HUES6 (cell line): ENCODE data around the gene CCNK.

Experiments used
- H3K27ac ChIP-seq: 2 replicates; pipeline ENCODE4 v1.7.0; 2013; ENCODE audit warnings: low read depth, mild to moderate bottlenecking, low read length, inconsistent platforms
- H3K27me3 ChIP-seq: 2 replicates; pipeline ENCODE4 v1.6.1; 2013; ENCODE audit warnings: low read length; ENCODE audit not compliant: control insufficient read depth, insufficient read depth
- H3K36me3 ChIP-seq: 2 replicates; pipeline ENCODE4 v1.6.1; 2013; ENCODE audit warnings: low read length; ENCODE audit not compliant: control insufficient read depth, insufficient read depth
- H3K4me1 ChIP-seq: 2 replicates; pipeline ENCODE4 v1.6.1; 2013; ENCODE audit warnings: low read length; ENCODE audit not compliant: control insufficient read depth, insufficient read depth
- H3K4me3 ChIP-seq: 2 replicates; pipeline ENCODE4 v1.5.1; 2013; ENCODE audit warnings: low read depth, low read length
- H3K9ac ChIP-seq: one replicate; pipeline ENCODE4 v1.6.1; 2013; ENCODE audit warnings: mild to moderate bottlenecking, low read length
- H3K9me3 ChIP-seq: 2 replicates; pipeline ENCODE4 v1.6.1; 2013; ENCODE audit warnings: low read depth, low read length; ENCODE audit not compliant: control insufficient read depth, insufficient read depth

Gene CCNK

DNA sequence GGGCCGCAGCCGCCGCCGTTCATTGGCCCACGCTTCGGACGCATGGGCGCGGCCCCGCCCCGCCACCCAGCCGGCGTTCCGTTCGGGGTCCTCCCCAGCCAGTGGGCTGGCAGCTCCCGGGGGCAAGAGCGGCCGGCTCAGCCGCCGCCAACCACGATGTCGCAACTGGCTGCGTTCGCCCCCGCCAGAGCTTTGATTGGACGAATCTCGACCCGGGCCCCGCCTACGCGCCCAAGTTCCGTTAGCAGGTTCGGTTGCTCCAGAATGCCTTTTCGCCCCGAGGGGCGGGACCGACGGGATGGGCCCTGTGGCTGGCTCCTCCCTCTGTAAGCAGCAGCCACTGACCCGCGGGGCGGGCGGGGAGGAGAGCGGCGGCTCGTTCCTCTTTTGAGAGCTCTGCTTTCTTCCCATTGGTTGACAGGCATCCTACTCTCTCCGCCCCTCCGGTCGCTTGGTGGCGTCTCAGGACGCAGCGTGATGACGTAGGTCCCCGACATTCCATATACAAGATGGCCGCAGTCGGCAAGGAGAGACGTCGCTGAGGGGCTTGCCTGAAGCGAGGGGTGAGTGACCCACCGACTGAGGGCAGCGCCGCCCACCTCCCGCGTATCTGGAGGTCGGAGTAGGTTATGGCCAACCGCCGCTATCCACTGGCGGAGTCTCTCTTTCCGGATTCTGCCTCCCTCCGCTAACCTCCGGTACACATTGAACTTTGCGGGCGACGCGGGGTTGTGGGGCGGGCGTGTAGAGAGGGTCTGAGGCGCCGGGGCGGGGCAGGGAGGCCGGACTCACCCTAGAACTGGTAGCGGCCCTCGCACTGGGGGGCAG lies at the start of gene CCNK:
Gene CCNK (plus strand): TSS at position 493 of the 828 bp plus-strand sequence. CDS start 11,269 bp downstream, outside the sequence.
- H3K36me3 ChIP-seq: no peaks in the 10 kb centered on the region
- H3K4me3 ChIP-seq: peak within 1 kb of the TSS; percentile 98
- peaks cover 15% of the 10 kb centered on the region for H3K4me1 ChIP-seq
- no peaks in the 10 kb centered on the region for H3K9me3 ChIP-seq
- H3K27me3 ChIP-seq: no peaks in the 10 kb centered on the region
- peak within 1 kb of the TSS; percentile 91 for H3K9ac ChIP-seq
- H3K27ac ChIP-seq: peak within 1 kb of the TSS; percentile 86; the same call in 1 of the 2 replicates

DNA sequence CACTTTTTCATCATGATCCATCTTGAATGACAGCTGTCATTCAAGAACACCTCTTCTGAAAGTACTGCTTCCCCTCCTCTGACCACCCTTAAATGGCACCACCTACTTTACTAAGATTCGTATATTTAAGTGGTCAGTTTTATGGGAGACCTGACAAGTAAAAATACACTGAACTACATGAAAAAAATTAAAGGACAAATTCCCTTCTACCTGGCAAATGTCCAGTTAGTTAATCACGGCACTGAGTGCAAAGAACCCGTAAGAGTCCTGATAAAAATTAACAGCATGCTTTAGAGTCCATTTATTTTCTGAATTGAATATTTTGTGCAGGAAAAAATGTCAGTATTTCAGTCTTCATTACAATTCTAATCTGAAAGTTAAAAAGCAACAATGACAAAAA lies 49.2 kb upstream of the CCNK start:
- H3K36me3 ChIP-seq: peaks cover 47% of the 10 kb centered on the region
- H3K9me3 ChIP-seq: peaks cover 8% of the 10 kb centered on the region
- no peak overlapping the region for H3K9ac ChIP-seq
- H3K27me3 ChIP-seq: no peaks in the 10 kb centered on the region
- H3K4me3 ChIP-seq: no peak overlapping the region
- H3K27ac ChIP-seq: no peak overlapping the region
- no peaks in the 10 kb centered on the region; the same call in 1 of the 2 replicates for H3K4me1 ChIP-seq

DNA sequence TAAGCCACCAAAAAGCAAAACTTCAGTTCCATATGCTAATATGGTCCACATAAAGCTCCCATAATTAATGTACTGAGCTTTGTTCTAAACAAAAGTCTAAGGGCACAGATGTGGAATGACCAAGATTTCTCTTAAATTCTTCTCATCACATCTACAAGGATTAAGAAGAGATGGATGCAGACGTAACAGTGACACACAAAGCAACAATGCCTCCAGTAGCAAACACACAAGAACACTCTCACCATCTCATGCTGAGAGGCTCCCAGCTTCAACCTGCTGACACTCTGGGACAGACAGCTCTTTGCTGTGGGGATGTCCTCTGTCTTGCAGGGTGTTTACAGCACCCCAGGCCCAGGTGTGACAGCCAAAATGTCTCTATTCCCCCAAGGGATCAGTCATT lies 48.7 kb upstream of the CCNK start:
- no peaks in the 10 kb centered on the region for H3K27me3 ChIP-seq
- no peak overlapping the region for H3K9ac ChIP-seq
- peaks cover 52% of the 10 kb centered on the region for H3K36me3 ChIP-seq
- no peak overlapping the region for H3K27ac ChIP-seq
- no peaks in the 10 kb centered on the region; the same call in 1 of the 2 replicates for H3K4me1 ChIP-seq
- H3K9me3 ChIP-seq: peaks cover 8% of the 10 kb centered on the region
- H3K4me3 ChIP-seq: no peak overlapping the region

DNA sequence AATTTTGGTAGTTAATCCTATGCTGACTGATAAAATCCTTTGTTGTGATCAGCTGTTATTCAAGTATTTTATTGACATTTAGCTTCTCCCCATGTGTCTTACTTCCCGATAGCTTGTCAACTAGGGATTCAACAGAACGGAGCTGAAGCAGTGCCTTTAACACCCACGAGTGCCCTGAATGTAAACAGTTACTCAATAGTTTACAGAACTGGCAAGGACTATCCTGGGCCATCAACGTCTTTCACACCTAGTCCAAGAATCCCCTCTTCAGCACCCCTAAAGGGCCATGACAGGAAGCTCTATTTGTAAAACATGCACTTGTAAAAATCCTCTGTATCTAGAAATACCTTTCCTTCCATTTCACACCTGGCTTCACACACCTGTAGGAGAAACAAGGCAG lies 45.9 kb upstream of the CCNK start:
- H3K4me3 ChIP-seq: no peak overlapping the region
- H3K9me3 ChIP-seq: no peaks in the 10 kb centered on the region
- H3K27ac ChIP-seq: no peak overlapping the region
- H3K4me1 ChIP-seq: no peaks in the 10 kb centered on the region; the same call in 1 of the 2 replicates
- H3K27me3 ChIP-seq: no peaks in the 10 kb centered on the region
- peaks cover 49% of the 10 kb centered on the region for H3K36me3 ChIP-seq
- H3K9ac ChIP-seq: no peak overlapping the region

DNA sequence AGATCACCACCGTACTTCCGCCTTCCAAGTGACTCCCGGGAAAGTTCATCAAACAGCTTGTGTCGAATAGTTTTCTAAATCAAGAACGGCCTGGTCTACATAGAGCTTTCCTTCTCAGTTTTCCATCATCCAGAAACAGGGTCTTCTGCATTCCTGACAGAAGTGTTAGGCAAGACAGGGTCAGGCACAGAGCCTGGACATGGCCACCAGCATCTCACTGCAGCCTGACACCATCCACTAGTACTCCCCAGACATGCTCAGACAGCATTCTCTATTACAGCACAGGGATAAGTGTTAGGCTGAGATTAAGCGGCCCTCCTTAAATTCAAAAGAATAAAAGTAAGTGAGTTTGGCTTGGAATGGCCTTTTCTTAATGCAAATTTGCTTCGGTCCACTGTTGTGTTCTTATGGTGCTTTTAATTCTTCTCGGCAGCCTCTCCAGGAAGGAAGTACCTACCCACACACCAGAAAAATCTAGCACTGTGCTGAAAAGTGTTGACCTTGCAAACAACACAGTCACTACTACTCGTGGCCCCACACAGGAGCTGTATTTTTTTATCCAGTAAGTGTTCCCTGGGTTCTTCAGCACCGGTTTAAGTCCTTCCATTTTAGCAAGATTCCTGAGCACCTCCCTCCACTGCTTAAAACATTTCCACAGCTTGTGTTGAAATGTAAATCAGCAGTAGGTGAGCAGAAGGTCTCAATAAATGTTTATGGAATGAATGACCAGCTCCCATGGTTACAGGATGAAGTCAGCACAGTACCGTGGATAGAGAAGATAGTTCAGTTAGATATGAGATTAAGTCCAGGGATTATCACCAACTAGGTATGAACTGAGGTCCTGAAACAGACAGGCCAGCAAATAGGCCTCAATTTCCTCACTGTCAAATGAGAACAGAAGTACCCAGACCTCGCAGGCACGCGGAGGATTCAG lies 44.7 kb upstream of the CCNK start:
- Histone ChIP-seq H3K27me3 (no peaks in the 10 kb centered on the region), H3K36me3 (peaks cover 52% of the 10 kb centered on the region), H3K27ac (no peak overlapping the region), H3K9ac (no peak overlapping the region), H3K9me3 (no peaks in the 10 kb centered on the region), H3K4me1 (no peaks in the 10 kb centered on the region; the same call in 1 of the 2 replicates), H3K4me3 (no peak overlapping the region)

DNA sequence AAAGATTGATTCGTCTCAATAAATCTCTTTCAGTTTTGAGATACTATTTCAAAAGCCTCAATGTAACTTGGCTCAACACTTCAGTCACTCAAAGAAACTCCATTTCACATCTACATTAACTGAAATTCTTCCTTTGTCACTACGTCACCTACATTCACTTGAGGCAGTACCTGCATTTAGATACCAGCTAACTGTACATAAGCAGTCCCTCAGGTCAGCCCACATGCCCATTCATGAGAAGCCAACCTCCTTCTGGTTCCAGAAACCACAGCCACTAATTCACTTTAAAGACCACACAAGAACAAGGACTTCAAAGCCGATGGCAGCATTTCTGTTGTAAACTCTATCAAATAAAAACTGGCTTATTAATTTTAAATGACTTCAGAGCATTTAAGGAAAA lies 43.5 kb upstream of the CCNK start:
- Histone ChIP-seq H3K36me3 (peaks cover 52% of the 10 kb centered on the region), H3K27me3 (no peaks in the 10 kb centered on the region), H3K9me3 (no peaks in the 10 kb centered on the region), H3K4me3 (no peak overlapping the region), H3K9ac (no peak overlapping the region), H3K27ac (no peak overlapping the region), H3K4me1 (no peaks in the 10 kb centered on the region; the same call in 1 of the 2 replicates)

DNA sequence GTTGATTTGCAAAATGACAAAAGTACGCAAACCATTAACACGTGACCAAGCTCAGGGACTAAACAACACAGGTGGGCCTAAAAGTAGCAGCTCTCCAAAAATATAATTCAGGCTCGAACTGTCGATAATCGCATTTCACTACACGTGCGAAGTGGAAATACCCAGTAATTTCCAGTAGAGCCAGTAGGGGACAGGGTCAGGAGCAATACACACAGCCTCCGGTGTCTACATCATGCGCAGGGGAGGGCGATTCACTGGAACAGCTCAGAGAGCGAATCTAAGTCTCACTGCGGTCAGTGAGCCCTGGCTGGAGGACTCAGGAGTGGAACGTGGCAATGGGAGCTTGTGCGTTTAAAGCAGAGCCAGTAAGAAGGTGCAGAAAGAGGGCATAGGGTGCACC lies 40.9 kb upstream of the CCNK start:
- no peaks in the 10 kb centered on the region for H3K27me3 ChIP-seq
- H3K4me3 ChIP-seq: no peak overlapping the region
- H3K27ac ChIP-seq: no peak overlapping the region
- no peaks in the 10 kb centered on the region for H3K9me3 ChIP-seq
- H3K36me3 ChIP-seq: peaks cover 53% of the 10 kb centered on the region
- H3K9ac ChIP-seq: no peak overlapping the region
- H3K4me1 ChIP-seq: no peaks in the 10 kb centered on the region; the same call in 1 of the 2 replicates

DNA sequence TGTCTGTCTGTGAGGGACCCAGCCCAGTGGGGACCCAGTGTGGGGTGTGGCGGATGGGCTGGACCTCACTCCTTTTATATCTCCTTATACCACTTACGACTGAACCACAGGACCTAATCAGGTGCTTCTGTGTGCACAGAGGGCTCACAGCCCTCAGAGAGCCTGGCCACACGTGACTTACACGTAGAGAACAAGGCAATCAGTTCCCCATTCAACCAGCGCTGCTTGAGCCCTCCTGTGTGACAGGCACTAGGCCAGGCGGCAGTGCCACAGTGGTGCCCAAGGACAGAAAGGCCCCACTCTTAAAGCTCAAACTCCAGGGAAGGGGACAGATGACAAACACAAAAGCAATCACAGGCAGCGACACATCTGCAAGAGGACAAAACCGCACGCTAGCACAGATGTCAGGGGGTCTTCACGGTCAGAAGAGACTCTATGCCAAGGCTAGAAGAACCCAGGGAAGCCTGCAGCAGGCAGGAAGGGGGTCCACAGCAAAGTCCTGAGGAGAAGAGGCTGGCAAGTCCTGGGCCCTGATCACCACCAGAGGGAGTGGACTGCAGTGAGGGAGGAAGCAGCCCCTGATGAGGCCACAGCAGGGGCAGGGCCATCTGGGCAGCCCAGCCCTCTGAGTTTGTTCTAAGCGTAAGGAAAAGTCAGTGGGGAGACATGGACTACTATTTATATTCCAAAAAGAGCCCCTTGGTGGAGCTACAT lies 39.9 kb upstream of the CCNK start:
- Histone ChIP-seq H3K27ac (no peak overlapping the region), H3K27me3 (no peaks in the 10 kb centered on the region), H3K9ac (no peak overlapping the region), H3K9me3 (no peaks in the 10 kb centered on the region), H3K4me3 (no peak overlapping the region), H3K36me3 (peaks cover 52% of the 10 kb centered on the region), H3K4me1 (no peaks in the 10 kb centered on the region; the same call in 1 of the 2 replicates)

DNA sequence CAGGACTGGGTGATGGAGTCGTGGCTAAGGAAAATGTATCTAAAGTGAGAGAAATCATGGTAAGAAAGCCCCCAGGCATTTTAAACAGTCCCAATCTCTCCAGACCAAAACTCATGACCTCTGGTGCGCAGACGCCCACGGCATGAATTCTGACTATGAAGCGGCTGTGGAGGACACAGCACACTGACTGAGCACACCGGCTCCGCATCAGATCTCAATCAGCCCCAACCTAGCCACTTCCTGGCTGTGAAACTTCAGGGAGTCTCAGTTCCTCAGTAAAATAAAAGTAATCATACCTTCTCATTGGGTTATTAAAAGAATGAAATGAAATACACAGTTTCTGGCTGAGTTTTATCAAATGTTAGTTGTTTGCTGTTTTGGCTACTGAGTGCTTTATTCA lies 39.3 kb upstream of the CCNK start:
- Histone ChIP-seq H3K4me1 (no peaks in the 10 kb centered on the region; the same call in 1 of the 2 replicates), H3K27me3 (no peaks in the 10 kb centered on the region), H3K27ac (no peak overlapping the region), H3K9ac (no peak overlapping the region), H3K4me3 (no peak overlapping the region), H3K36me3 (peaks cover 51% of the 10 kb centered on the region), H3K9me3 (no peaks in the 10 kb centered on the region)

DNA sequence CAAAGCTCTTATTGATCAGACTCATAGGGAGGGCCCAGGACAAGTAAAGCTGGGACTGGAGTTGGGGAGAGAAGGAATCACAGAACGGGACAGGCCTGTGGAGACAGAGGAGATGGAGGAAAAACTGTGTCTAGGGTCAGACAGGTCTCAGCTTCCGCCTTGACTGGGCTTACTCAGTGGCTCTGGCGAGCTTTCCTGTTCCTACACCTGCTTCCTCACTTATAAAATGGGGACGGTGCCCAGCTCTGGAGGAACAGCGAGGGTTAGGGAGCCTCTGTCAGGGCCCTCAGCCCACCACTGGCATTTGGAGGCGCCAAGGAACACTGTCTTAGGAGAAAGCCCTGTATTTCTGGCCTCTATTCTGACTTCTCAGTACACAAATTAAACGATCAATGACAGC lies 35.3 kb upstream of the CCNK start:
- H3K27me3 ChIP-seq: no peaks in the 10 kb centered on the region
- H3K9me3 ChIP-seq: no peaks in the 10 kb centered on the region
- H3K9ac ChIP-seq: no peak overlapping the region
- H3K36me3 ChIP-seq: peaks cover 68% of the 10 kb centered on the region
- no peak overlapping the region for H3K27ac ChIP-seq
- H3K4me1 ChIP-seq: no peaks in the 10 kb centered on the region
- H3K4me3 ChIP-seq: no peak overlapping the region
